Esophagus muscularis mucosa (tissue), 3 donors: ENCODE results near the gene AKR1C4.

Experiments
- EP300 ChIP-seq: sonication (generic); formaldehyde crosslinking; IDR thresholded peaks from one replicate; pipeline ENCODE4 v1.6.1; 2017; ENCODE audit warnings: antibody characterized with exemption
- POLR2AphosphoS5 ChIP-seq, 2 donors: sonication (generic); formaldehyde crosslinking; IDR thresholded peaks; one replicate each; pipeline ENCODE4 v1.6.1; 2017; ENCODE audit warnings: antibody characterized with exemption in 2 of 2

DNA sequence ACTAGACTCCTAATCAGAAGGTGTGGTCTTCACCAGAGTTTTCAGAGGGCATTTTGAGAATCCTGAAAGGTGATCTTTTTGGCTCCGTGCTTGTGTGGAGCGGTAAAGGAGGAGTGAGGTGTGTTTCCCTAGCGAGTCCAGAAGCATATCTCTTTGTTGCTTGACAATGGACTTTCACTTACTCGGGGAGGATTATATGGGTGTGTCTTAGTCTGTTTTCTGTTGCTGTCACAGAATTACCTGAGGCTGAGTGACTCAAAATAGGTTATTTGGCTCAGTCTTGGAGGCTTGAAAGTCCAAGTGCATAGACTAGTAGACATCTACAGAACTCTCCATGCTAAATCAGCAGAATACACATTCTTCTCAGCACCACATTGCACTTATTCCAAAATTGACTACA, 57.9 kb downstream of the AKR1C4 start:
- TF ChIP-seq POLR2AphosphoS5 (IDR thresholded peaks at IDR 0.05) (no peak), EP300 (no peak)
